Measurements from ENCODE around the gene DOCK1.

Gene DOCK1

DNA sequence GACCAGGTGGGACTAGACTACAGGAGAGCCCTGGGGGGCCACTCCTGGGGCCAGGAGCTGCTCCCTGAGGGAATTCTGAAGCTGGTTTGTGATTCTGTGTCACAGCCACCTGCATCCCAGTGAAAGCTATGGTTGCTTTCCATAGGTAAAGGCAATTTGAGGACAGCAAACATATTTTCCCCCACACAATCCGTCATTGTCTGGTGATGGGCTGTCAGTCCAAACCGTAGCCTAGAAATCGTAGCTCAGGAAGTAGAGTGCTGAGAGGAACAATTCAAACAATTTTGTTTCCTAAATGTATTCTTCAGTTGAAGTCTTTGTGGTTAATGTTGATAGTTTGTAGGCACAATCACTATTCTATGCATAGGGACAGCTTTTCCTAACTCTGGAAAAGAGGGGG lies 397.1 kb downstream of the DOCK1 start:
- H3K9me2 ChIP-seq (replicated peaks; ENCODE audit: low read depth, low read length): no peaks in the 10 kb centered on the region
- H3K4me2 ChIP-seq (ENCODE audit: low read depth, low read length, poor library complexity, severe bottlenecking): no peak overlapping the region
- no peaks in the 10 kb centered on the region for H3K36me3 ChIP-seq (ENCODE audit: insufficient read depth, low read length)
- H3F3A ChIP-seq (ENCODE audit: low read depth): no peaks in the 10 kb centered on the region
- no peaks in the 10 kb centered on the region for H3K79me2 ChIP-seq (ENCODE audit: insufficient read depth, low read length)
- H3K9me3 ChIP-seq (ENCODE audit: insufficient read depth, low read depth, low read length): 0 out of 2 replicates have a peak, but pooled peaks cover 4% of the 10 kb centered on the region
- H3K4me3 ChIP-seq (ENCODE audit: low read length, poor library complexity, severe bottlenecking): no peak overlapping the region
- H2AFZ ChIP-seq (ENCODE audit: low read length): no peak overlapping the region
- H3K4me1 ChIP-seq (ENCODE audit: insufficient read depth, low read length, poor library complexity, severe bottlenecking): no peaks in the 10 kb centered on the region
- no peaks in the 10 kb centered on the region for H4K20me1 ChIP-seq (ENCODE audit: insufficient read depth, low read length, poor library complexity, severe bottlenecking)
- H3K9ac ChIP-seq (ENCODE audit: low read depth, low read length, poor library complexity, severe bottlenecking): no peak overlapping the region
- H3K27me3 ChIP-seq (ENCODE audit: insufficient read depth, low read length, poor library complexity, severe bottlenecking): no peaks in the 10 kb centered on the region
- TF ChIP-seq, protein P1, sequence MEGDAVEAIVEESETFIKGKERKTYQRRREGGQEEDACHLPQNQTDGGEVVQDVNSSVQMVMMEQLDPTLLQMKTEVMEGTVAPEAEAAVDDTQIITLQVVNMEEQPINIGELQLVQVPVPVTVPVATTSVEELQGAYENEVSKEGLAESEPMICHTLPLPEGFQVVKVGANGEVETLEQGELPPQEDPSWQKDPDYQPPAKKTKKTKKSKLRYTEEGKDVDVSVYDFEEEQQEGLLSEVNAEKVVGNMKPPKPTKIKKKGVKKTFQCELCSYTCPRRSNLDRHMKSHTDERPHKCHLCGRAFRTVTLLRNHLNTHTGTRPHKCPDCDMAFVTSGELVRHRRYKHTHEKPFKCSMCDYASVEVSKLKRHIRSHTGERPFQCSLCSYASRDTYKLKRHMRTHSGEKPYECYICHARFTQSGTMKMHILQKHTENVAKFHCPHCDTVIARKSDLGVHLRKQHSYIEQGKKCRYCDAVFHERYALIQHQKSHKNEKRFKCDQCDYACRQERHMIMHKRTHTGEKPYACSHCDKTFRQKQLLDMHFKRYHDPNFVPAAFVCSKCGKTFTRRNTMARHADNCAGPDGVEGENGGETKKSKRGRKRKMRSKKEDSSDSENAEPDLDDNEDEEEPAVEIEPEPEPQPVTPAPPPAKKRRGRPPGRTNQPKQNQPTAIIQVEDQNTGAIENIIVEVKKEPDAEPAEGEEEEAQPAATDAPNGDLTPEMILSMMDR (conservative IDR thresholded peaks at IDR 0.05; ENCODE audit: low read length): no peak
- no peak for TF ChIP-seq EZH2phosphoT487 (IDR thresholded peaks at IDR 0.05; ENCODE audit: borderline replicate concordance)

DNA sequence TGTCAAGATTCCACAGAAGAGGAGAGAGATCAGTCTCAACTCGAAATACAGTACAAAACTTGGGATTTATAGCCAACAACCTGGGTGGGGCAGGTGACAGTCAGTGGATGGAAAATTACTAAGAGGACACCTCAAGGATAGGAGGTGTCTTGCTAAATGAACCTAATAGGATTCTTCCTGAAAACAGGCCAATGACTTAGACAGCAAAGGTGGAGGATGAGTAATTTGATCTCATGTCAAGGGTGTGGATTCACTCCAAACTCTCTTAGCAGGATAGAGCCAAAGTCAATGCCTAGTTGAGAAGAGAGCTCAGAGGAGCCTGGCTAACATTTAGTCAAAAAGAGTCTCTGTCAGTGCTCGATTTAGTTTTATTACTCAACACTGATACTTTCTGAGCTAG lies 397.9 kb downstream of the DOCK1 start:
- Histone ChIP-seq H4K20me1 (ENCODE audit: insufficient read depth, low read length, poor library complexity, severe bottlenecking) (no peaks in the 10 kb centered on the region), H3F3A (ENCODE audit: low read depth) (no peaks in the 10 kb centered on the region), H2AFZ (ENCODE audit: low read length) (no peak overlapping the region), H3K36me3 (ENCODE audit: insufficient read depth, low read length) (no peaks in the 10 kb centered on the region), H3K4me2 (ENCODE audit: low read depth, low read length, poor library complexity, severe bottlenecking) (no peak overlapping the region), H3K9me2 (replicated peaks; ENCODE audit: low read depth, low read length) (no peaks in the 10 kb centered on the region), H3K79me2 (ENCODE audit: insufficient read depth, low read length) (no peaks in the 10 kb centered on the region), H3K9me3 (ENCODE audit: insufficient read depth, low read depth, low read length) (0 out of 2 replicates have a peak, but pooled peaks cover 4% of the 10 kb centered on the region), H3K4me3 (ENCODE audit: low read length, poor library complexity, severe bottlenecking) (no peak overlapping the region), H3K27me3 (ENCODE audit: insufficient read depth, low read length, poor library complexity, severe bottlenecking) (no peaks in the 10 kb centered on the region), H3K9ac (ENCODE audit: low read depth, low read length, poor library complexity, severe bottlenecking) (no peak overlapping the region), H3K4me1 (ENCODE audit: insufficient read depth, low read length, poor library complexity, severe bottlenecking) (no peaks in the 10 kb centered on the region)
- TF ChIP-seq, protein P1 (conservative IDR thresholded peaks at IDR 0.05; ENCODE audit: low read length): no peak
- no peak for TF ChIP-seq EZH2phosphoT487 (IDR thresholded peaks at IDR 0.05; ENCODE audit: borderline replicate concordance)

DNA sequence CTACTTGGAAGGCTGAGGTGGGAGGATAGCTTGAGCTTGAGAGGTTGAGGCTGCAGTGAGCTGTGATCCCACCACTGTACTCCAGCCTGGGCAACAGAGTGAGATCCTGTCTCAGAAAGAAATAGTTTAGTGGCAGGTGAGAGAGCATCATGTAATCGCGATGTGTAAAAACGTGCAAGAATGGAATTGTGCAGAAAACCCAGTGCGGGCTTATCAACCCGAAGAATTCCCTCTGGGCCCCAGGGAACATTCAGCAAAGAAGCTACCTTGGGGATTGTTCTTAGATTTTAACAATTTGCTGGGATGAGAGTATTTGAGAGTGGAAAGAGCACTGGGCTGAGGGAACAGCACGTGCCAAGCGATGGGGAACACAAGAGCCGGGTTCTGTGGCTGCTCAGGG lies 398.5 kb downstream of the DOCK1 start:
- Histone ChIP-seq H3K9me3 (ENCODE audit: insufficient read depth, low read depth, low read length) (0 out of 2 replicates have a peak, but pooled peaks cover 4% of the 10 kb centered on the region), H4K20me1 (ENCODE audit: insufficient read depth, low read length, poor library complexity, severe bottlenecking) (no peaks in the 10 kb centered on the region), H3K36me3 (ENCODE audit: insufficient read depth, low read length) (no peaks in the 10 kb centered on the region), H3K79me2 (ENCODE audit: insufficient read depth, low read length) (no peaks in the 10 kb centered on the region), H3K27me3 (ENCODE audit: insufficient read depth, low read length, poor library complexity, severe bottlenecking) (no peaks in the 10 kb centered on the region), H2AFZ (ENCODE audit: low read length) (no peak overlapping the region), H3K4me1 (ENCODE audit: insufficient read depth, low read length, poor library complexity, severe bottlenecking) (no peaks in the 10 kb centered on the region), H3F3A (ENCODE audit: low read depth) (no peaks in the 10 kb centered on the region), H3K4me3 (ENCODE audit: low read length, poor library complexity, severe bottlenecking) (no peak overlapping the region), H3K9me2 (replicated peaks; ENCODE audit: low read depth, low read length) (no peaks in the 10 kb centered on the region), H3K9ac (ENCODE audit: low read depth, low read length, poor library complexity, severe bottlenecking) (no peak overlapping the region), H3K4me2 (ENCODE audit: low read depth, low read length, poor library complexity, severe bottlenecking) (no peak overlapping the region)
- TF ChIP-seq, protein P1 (conservative IDR thresholded peaks at IDR 0.05; ENCODE audit: low read length): no peak
- TF ChIP-seq EZH2phosphoT487 (IDR thresholded peaks at IDR 0.05; ENCODE audit: borderline replicate concordance): no peak
